GF-D8 (cell line): ENCODE measurements around the gene EGFL7.
A peak's percentile ranks its signal among the peaks of the same experiment; 100 is the strongest.
"Not testable (repeated sequence)": the region's sequence is repeated elsewhere in the genome, so short reads cannot be mapped to it uniquely, and the experiment has no call there.

Source experiments
- DNase-seq: peaks from one replicate; lab custom pipeline; 2025; lab: John Stamatoyannopoulos, UW

EGFL7 gene

GRCh38 chr9:136624184-136624951, 38.3 kb upstream of the EGFL7 start:
- no peak for DNase-seq

- DNase-seq = no peak
Measured at GRCh38 chr9:136625101-136626065, 37.3 kb upstream of the EGFL7 start.

- no peak for DNase-seq
Measured at GRCh38 chr9:136626066-136626725, 36.5 kb upstream of the EGFL7 start.

GRCh38 chr9:136626740-136627642, 35.7 kb upstream of the EGFL7 start:
- no peak for DNase-seq

GRCh38 chr9:136627703-136628102, 35.0 kb upstream of the EGFL7 start:
- no peak for DNase-seq

- no peak for DNase-seq
Measured at GRCh38 chr9:136628268-136628667, 34.4 kb upstream of the EGFL7 start.

GRCh38 chr9:136629001-136629878, 33.5 kb upstream of the EGFL7 start:
- DNase-seq = no peak

GRCh38 chr9:136629879-136630661, 32.6 kb upstream of the EGFL7 start:
- DNase-seq = peak; percentile 19

GRCh38 chr9:136630662-136630992, 32.1 kb upstream of the EGFL7 start:
- no peak for DNase-seq

GRCh38 chr9:136631038-136632000, 31.4 kb upstream of the EGFL7 start:
- peak; percentile 54 for DNase-seq

- DNase-seq = not testable (repeated sequence)
Measured at GRCh38 chr9:136632072-136632471, 30.6 kb upstream of the EGFL7 start.

GRCh38 chr9:136632491-136633106, 30.1 kb upstream of the EGFL7 start:
- DNase-seq = not testable (repeated sequence)

- no peak for DNase-seq
Measured at GRCh38 chr9:136634904-136635303, 27.8 kb upstream of the EGFL7 start.

- DNase-seq = no peak
Measured at GRCh38 chr9:136640171-136641111, 22.3 kb upstream of the EGFL7 start.

- no peak for DNase-seq
Measured at GRCh38 chr9:136642439-136642921, 20.2 kb upstream of the EGFL7 start.

GRCh38 chr9:136643596-136644342, 18.9 kb upstream of the EGFL7 start:
- no peak for DNase-seq
